IPS-18a (cell line): ENCODE measurements around the gene MCUB.

ENCODE experiments used
- H3K27ac ChIP-seq: one replicate; pipeline ENCODE4 v1.5.1; 2013; ENCODE audit warnings: low read length
- H3K27me3 ChIP-seq: one replicate; pipeline ENCODE4 v1.6.1; 2013; ENCODE audit warnings: mild to moderate bottlenecking, low read length; ENCODE audit not compliant: control insufficient read depth, insufficient read depth
- H3K36me3 ChIP-seq: one replicate; pipeline ENCODE4 v1.6.1; 2013; ENCODE audit warnings: low read depth, low read length; ENCODE audit not compliant: control insufficient read depth
- H3K4me1 ChIP-seq: one replicate; pipeline ENCODE4 v1.6.1; 2013; ENCODE audit warnings: low read depth, low read length; ENCODE audit not compliant: control insufficient read depth
- H3K4me3 ChIP-seq: one replicate; pipeline ENCODE4 v1.5.1; 2013; ENCODE audit warnings: low read length
- H3K9ac ChIP-seq: one replicate; pipeline ENCODE4 v1.6.1; 2013; ENCODE audit warnings: mild to moderate bottlenecking, low read length, moderate library complexity
- H3K9me3 ChIP-seq: one replicate; pipeline ENCODE4 v1.6.1; 2013; ENCODE audit warnings: low read depth, low read length; ENCODE audit not compliant: control insufficient read depth

The MCUB gene

GRCh38 chr4:109640644-109641043 is 80.6 kb downstream of the MCUB start:
- peaks cover 8% of the 10 kb centered on the region for H3K4me1 ChIP-seq
- no peak overlapping the region for H3K4me3 ChIP-seq
- no peak overlapping the region for H3K27ac ChIP-seq
- H3K27me3 ChIP-seq = no peaks in the 10 kb centered on the region
- H3K9ac ChIP-seq = no peak overlapping the region
- H3K36me3 ChIP-seq = no peaks in the 10 kb centered on the region
- H3K9me3 ChIP-seq = no peaks in the 10 kb centered on the region

- peaks cover 3% of the 10 kb centered on the region for H3K9me3 ChIP-seq
- H3K27me3 ChIP-seq = no peaks in the 10 kb centered on the region
- H3K4me1 ChIP-seq = peaks cover 8% of the 10 kb centered on the region
- H3K9ac ChIP-seq = no peak overlapping the region
- no peak overlapping the region for H3K4me3 ChIP-seq
- no peaks in the 10 kb centered on the region for H3K36me3 ChIP-seq
- no peak overlapping the region for H3K27ac ChIP-seq
Measured at GRCh38 chr4:109645874-109646710, 86.0 kb downstream of the MCUB start.

DNA sequence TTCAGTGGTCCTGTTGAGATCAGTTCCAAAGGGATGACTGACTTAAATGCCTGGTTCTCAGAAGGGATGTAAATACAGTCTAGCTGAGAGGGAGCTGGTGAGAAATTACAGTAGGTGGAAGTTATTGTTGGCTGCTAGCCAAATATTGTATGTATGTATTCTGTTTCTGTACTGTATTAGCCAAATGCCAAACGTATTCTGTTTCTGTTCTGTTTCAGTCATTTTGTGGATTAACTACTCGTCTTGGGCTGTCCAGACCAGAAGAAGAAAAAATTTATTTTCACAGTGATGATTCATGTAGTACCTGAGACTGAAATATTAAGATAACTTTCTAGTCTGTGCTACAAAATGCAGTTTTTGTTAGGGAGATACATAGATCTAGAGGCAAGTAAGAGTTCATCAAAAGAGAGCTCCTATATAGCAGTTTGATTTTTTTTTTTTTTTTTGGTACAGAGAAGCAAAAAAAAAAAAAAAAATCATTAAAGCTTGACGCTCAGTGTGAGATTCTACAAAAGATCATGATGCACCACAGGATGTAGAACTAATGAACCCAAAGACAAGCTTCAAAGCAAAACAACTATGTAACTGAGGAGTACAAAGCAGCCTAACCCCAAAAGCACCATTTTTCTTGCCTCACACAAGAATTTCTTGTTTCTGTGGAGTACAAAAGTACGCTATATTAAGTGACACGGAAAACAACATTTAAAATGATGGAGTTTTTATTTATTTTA is 88.4 kb downstream of the MCUB start:
- H3K9ac ChIP-seq = no peak overlapping the region
- H3K27me3 ChIP-seq = no peaks in the 10 kb centered on the region
- no peaks in the 10 kb centered on the region for H3K4me1 ChIP-seq
- no peak overlapping the region for H3K27ac ChIP-seq
- no peak overlapping the region for H3K4me3 ChIP-seq
- no peaks in the 10 kb centered on the region for H3K36me3 ChIP-seq
- peaks cover 3% of the 10 kb centered on the region for H3K9me3 ChIP-seq

GRCh38 chr4:109648997-109649575 is 89.0 kb downstream of the MCUB start:
- H3K27me3 ChIP-seq = no peaks in the 10 kb centered on the region
- peaks cover 3% of the 10 kb centered on the region for H3K9me3 ChIP-seq
- H3K9ac ChIP-seq = no peak overlapping the region
- no peak overlapping the region for H3K4me3 ChIP-seq
- no peaks in the 10 kb centered on the region for H3K36me3 ChIP-seq
- H3K27ac ChIP-seq = no peak overlapping the region
- no peaks in the 10 kb centered on the region for H3K4me1 ChIP-seq

DNA sequence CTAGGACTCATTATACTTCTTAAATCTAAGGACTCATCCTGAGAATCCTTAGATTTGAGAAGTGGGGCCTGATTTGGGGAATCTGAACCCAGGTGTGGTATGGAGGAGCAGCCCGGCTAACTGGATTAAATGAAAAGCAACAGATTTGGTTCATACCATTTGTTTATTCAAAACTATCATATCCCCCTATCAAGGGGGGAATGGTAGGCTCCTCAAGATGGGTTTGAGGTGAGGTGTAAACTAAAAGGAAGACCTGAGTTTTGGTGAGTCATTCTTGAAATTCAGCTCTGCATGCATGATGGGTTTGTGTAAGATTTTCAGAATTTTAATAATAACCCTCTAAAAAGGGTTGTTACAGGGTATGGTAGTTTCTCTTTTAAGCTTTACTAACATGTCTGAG is 89.8 kb downstream of the MCUB start:
- no peaks in the 10 kb centered on the region for H3K36me3 ChIP-seq
- peaks cover 3% of the 10 kb centered on the region for H3K9me3 ChIP-seq
- no peaks in the 10 kb centered on the region for H3K27me3 ChIP-seq
- no peak overlapping the region for H3K27ac ChIP-seq
- H3K4me1 ChIP-seq = no peaks in the 10 kb centered on the region
- H3K9ac ChIP-seq = no peak overlapping the region
- no peak overlapping the region for H3K4me3 ChIP-seq

DNA sequence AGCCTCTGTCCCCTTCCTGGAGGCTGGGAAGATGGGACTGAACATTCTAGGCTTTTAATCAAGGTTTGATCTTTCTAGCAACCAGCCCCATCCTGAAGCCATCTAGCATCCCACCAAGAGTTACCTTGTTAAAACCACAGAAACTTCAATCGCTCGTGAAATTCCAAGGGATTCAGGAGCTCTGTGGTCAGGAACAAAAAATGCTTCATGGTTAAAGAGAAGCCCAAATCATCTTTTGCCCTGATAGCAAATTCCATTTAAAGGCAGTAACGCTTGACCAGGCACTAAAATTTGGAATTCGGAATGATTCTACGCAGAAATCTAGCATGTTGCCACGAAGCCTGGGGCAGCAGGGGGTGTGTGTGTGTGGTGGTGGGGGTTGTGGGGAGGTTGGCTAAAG is 95.3 kb downstream of the MCUB start:
- H3K36me3 ChIP-seq = no peaks in the 10 kb centered on the region
- H3K4me1 ChIP-seq = peaks cover 5% of the 10 kb centered on the region
- no peaks in the 10 kb centered on the region for H3K9me3 ChIP-seq
- H3K27ac ChIP-seq = no peak overlapping the region
- H3K27me3 ChIP-seq = no peaks in the 10 kb centered on the region
- no peak overlapping the region for H3K9ac ChIP-seq
- no peak overlapping the region for H3K4me3 ChIP-seq

DNA sequence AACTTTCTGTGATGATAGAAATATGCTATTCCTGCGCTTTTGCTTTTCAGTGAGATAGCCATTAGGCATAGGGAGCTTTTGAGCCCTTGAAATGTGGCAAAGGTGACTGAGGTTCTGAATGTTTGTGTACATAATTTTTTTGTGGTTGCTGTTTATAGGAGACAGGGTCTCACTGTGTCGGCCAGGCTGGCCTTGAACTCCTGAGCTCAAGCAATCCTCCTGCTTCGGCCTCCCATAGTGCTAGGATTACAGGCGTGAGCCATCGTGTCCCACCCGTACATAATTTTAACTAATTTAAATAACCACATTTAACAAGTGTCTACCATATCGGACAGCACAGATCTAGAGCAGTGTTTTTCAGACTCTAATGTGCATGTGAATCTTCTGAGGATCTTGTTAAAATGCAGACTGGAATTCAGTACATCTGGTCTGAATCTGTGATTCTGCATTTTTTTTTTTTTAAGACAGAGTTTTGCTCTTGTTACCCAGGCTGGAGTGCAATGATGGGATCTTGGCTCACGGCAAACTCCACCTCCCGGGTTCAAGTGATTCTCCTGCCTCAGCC is 97.9 kb downstream of the MCUB start:
- no peak overlapping the region for H3K27ac ChIP-seq
- H3K4me1 ChIP-seq = peaks cover 13% of the 10 kb centered on the region
- H3K4me3 ChIP-seq = no peak overlapping the region
- H3K27me3 ChIP-seq = no peaks in the 10 kb centered on the region
- no peaks in the 10 kb centered on the region for H3K36me3 ChIP-seq
- H3K9ac ChIP-seq = no peak overlapping the region
- H3K9me3 ChIP-seq = no peaks in the 10 kb centered on the region

DNA sequence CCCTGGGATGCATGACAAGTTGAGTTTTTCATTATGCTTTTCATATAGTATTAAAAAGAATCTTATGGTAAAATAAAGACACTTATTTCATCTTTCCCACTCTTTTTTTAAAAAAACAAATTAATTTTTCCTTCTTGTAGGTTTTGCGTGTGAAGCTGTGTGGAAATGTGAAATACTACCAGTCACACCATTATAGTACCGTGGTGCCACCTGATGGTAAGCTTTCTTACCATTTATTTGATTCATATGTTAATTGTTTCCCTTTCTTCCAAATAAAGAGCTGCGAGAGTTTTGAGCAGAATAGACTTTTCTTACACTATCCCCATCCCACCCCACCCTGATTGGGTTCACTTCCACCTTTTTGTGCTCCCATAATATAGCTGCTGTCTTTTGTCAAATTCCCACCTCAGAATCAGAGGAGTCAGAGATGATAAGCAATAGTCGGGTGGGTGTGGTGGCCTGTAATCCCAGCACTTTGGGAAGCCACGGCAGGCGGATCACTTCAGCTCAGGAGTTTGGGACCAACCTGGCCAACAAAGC is 98.9 kb downstream of the MCUB start:
- H3K36me3 ChIP-seq = no peaks in the 10 kb centered on the region
- H3K9ac ChIP-seq = no peak overlapping the region
- no peak overlapping the region for H3K4me3 ChIP-seq
- no peaks in the 10 kb centered on the region for H3K27me3 ChIP-seq
- H3K27ac ChIP-seq = no peak overlapping the region
- peaks cover 18% of the 10 kb centered on the region for H3K4me1 ChIP-seq
- H3K9me3 ChIP-seq = no peaks in the 10 kb centered on the region

DNA sequence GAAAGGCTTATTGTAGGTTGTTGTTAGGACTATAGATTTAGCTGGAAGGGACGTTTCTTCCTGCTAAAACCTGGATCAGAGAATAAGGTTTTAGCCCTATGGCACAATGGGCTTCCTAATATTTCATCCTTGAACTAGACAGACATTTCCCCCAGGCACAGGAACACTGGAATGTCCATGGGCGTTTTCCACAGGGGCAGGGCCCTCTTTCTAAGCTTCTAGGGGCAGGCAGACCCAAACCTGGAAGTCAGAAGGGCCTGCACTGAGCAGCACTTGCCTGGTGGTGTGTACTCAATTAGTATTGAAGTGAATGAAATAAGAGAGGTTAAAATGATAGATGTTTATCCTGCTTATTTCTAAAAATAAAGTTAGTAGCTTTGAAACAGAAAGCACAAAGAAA is 102.1 kb downstream of the MCUB start:
- H3K9me3 ChIP-seq = no peaks in the 10 kb centered on the region
- H3K27ac ChIP-seq = no peak overlapping the region
- H3K27me3 ChIP-seq = no peaks in the 10 kb centered on the region
- H3K4me1 ChIP-seq = peaks cover 18% of the 10 kb centered on the region
- H3K36me3 ChIP-seq = no peaks in the 10 kb centered on the region
- H3K4me3 ChIP-seq = no peak overlapping the region
- no peak overlapping the region for H3K9ac ChIP-seq

DNA sequence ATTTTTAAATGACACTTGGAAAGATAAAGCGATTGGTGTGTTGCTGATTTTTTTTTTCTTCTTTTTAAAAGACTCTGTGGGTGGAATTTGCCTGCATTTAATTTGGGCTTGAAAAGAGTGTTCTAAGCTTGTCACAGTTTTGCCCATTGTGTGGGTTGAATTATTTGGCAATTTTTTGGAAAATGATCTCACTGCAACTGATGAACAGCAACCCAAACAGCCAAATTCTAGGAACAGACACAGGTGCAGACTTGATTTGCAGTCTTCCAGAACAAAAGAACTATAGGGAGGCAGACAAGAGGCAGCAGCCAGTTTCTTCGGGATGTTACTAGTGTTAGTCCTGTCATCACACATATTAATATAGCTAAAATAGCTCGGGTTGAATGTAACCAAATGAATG is 102.7 kb downstream of the MCUB start:
- no peaks in the 10 kb centered on the region for H3K9me3 ChIP-seq
- H3K4me3 ChIP-seq = no peak overlapping the region
- peaks cover 18% of the 10 kb centered on the region for H3K4me1 ChIP-seq
- no peak overlapping the region for H3K9ac ChIP-seq
- no peaks in the 10 kb centered on the region for H3K36me3 ChIP-seq
- H3K27ac ChIP-seq = no peak overlapping the region
- no peaks in the 10 kb centered on the region for H3K27me3 ChIP-seq

DNA sequence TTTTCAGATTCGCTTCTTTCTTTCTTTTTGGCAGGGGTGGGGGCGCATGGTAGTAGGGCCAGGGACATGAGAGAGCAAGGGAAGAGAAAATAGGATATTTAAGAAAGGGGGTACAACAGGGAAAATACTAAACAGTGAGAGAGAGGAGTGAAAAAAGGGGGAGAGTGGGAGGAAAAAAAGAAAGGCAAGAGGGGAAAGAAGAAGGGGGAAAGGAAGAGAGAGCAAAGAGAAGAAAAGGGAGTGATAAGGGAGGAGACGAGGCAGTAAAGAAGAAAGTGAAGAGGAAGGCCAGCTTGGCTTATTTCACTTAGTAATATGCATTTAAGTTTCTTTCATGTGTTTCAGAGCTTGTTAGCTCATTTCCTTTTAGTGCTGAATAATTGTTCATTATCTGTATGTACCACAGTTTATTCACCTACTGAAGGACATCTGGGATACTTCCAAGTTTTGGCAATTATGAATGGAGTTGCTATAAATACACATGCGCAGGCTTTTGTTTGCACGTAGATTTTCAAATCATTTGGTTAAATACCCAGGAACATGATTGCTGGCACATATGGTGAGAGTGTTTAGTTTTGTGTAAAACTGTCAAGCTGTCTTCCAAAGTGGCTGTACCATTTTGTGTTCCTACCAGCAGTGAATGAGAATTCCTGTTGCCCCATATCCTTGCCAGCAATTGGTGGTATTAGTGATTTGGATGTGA is 105.9 kb downstream of the MCUB start:
- Histone ChIP-seq H3K27ac (no peak overlapping the region), H3K36me3 (no peaks in the 10 kb centered on the region)

More for the DNA sequence above, 105.9 kb downstream of the MCUB start:
- H3K4me1 ChIP-seq = peaks cover 13% of the 10 kb centered on the region
- H3K4me3 ChIP-seq = no peak overlapping the region
- H3K9me3 ChIP-seq = no peaks in the 10 kb centered on the region
- no peaks in the 10 kb centered on the region for H3K27me3 ChIP-seq
- H3K9ac ChIP-seq = no peak overlapping the region
